ENCODE measurements around the gene VWF.

- TF ChIP-seq CTCF (IDR thresholded peaks at IDR 0.05; ENCODE audit: low read length) (no peak), EZH2 (IDR thresholded peaks at IDR 0.05; ENCODE audit: borderline replicate concordance, low read length) (no peak)
These were observed 33.7 kb downstream of the VWF start for GRCh38 chr12:6090803-6091202.

Measured in OCI-LY1 (cell line).